IPS-11a (cell line): Measurements from ENCODE around the gene HERPUD2.
"Not testable (repeated sequence)": the region's sequence is repeated elsewhere in the genome, so short reads cannot be mapped to it uniquely, and the experiment has no call there.

Experiments
- H3K4me3 ChIP-seq: one replicate; pipeline ENCODE4 v1.5.1; 2013; ENCODE audit warnings: low read depth, low read length, control low read depth

HERPUD2 gene

GRCh38 chr7:35623381-35623780, 71.6 kb downstream of the HERPUD2 start:
- H3K4me3 ChIP-seq, result no peak overlapping the region

- H3K4me3 ChIP-seq, result no peak overlapping the region
Measured at GRCh38 chr7:35619863-35620262, 75.1 kb downstream of the HERPUD2 start.

GRCh38 chr7:35617041-35617440, 77.9 kb downstream of the HERPUD2 start:
- no peak overlapping the region for H3K4me3 ChIP-seq

GRCh38 chr7:35613150-35613549, 81.8 kb downstream of the HERPUD2 start:
- H3K4me3 ChIP-seq, result no peak overlapping the region

GRCh38 chr7:35605760-35606159, 89.2 kb downstream of the HERPUD2 start:
- H3K4me3 ChIP-seq, result no peak overlapping the region

- H3K4me3 ChIP-seq, result no peak overlapping the region
Measured at GRCh38 chr7:35604595-35604994, 90.3 kb downstream of the HERPUD2 start.

- H3K4me3 ChIP-seq, result no peak overlapping the region
Measured at GRCh38 chr7:35599645-35600044, 95.3 kb downstream of the HERPUD2 start.

- H3K4me3 ChIP-seq, result no peak overlapping the region
Measured at GRCh38 chr7:35599061-35599460, 95.9 kb downstream of the HERPUD2 start.

- no peak overlapping the region for H3K4me3 ChIP-seq
Measured at GRCh38 chr7:35596061-35596460, 98.9 kb downstream of the HERPUD2 start.

- H3K4me3 ChIP-seq, result no peak overlapping the region
Measured at GRCh38 chr7:35593899-35594298, 101.0 kb downstream of the HERPUD2 start.

- H3K4me3 ChIP-seq, result no peak overlapping the region
Measured at GRCh38 chr7:35588647-35589046, 106.3 kb downstream of the HERPUD2 start.

- no peak overlapping the region for H3K4me3 ChIP-seq
Measured at GRCh38 chr7:35584990-35585389, 109.9 kb downstream of the HERPUD2 start.

- not testable (repeated sequence) for H3K4me3 ChIP-seq
Measured at GRCh38 chr7:35584533-35584932, 110.4 kb downstream of the HERPUD2 start.
